IMR-90 (cell line): ENCODE measurements around the gene GALC. TPM values are rescaled to one million over a fixed set of nuclear protein-coding genes. Genes with fewer than 3 reads are reported as not detected.

Experiments
- ATAC-seq: fragments of 200-7000 bp; cut with Tn5 transposase; 2 replicates; pipeline ENCODE4 v1.9.1; 2020; ENCODE audit warnings: low read depth, mild to moderate bottlenecking, moderate library complexity
- BruUV-seq: library from RNA; stranded (reverse); fragments of 400-500 nt; replicated peaks from 2 replicates; lab custom pipeline; 2021; lab: Mats Ljungman, UMichigan
- CTCF ChIA-PET: fragments of 300-600 bp; formaldehyde crosslinking; extraction: SDS; loops from one replicate; lab custom pipeline; 2021; ENCODE audit warnings: antibody characterized with exemption; lab: Yijun Ruan, JAX
- POLR2A ChIA-PET: fragments of 300-600 bp; sonication (Branson Sonifier 250); formaldehyde crosslinking; loops from one replicate; lab custom pipeline; 2022; ENCODE audit warnings: antibody characterized with exemption; ENCODE audit not compliant: unreplicated experiment; lab: Charles Lee
- DNase-seq: peaks from one replicate; pipeline ENCODE4 v3.0.0; 2013
- H2AFZ ChIP-seq: replicated peaks from 2 replicates; pipeline ENCODE3; 2013; ENCODE audit warnings: low read length, mild to moderate bottlenecking; ENCODE audit not compliant: poor library complexity
- H2AK5ac ChIP-seq: 2 replicates; pipeline ENCODE4 v1.6.1; 2013; ENCODE audit warnings: low read depth, low read length, inconsistent platforms
- H2AK9ac ChIP-seq: replicated peaks from 2 replicates; pipeline ENCODE3; 2013; ENCODE audit warnings: mild to moderate bottlenecking, low read depth, low read length, moderate library complexity; ENCODE audit not compliant: poor library complexity
- H2BK120ac ChIP-seq: 2 replicates; pipeline ENCODE4 v1.6.1; 2013; ENCODE audit warnings: low read depth, low read length, inconsistent platforms
- H2BK15ac ChIP-seq: 3 replicates; pipeline ENCODE4 v1.6.1; 2013; ENCODE audit warnings: low read depth, low read length, inconsistent platforms
- H2BK20ac ChIP-seq: 2 replicates; pipeline ENCODE4 v1.6.1; 2013; ENCODE audit warnings: low read depth, mild to moderate bottlenecking, inconsistent platforms, low read length, moderate library complexity
- H2BK5ac ChIP-seq: 2 replicates; pipeline ENCODE4 v1.6.1; 2013; ENCODE audit warnings: mild to moderate bottlenecking, low read depth, low read length, inconsistent platforms; ENCODE audit not compliant: poor library complexity, severe bottlenecking
- H3K14ac ChIP-seq: replicated peaks from 2 replicates; pipeline ENCODE4 v1.6.1; 2013; ENCODE audit warnings: low read depth, low read length, inconsistent platforms
- H3K18ac ChIP-seq: 2 replicates; pipeline ENCODE4 v1.6.1; 2013; ENCODE audit warnings: low read depth, low read length, control low read depth
- H3K23ac ChIP-seq: 2 replicates; pipeline ENCODE4 v1.6.1; 2013; ENCODE audit warnings: low read depth, low read length, inconsistent platforms
- H3K27ac ChIP-seq: 2 replicates; pipeline ENCODE4 v1.5.1; 2013; ENCODE audit warnings: mild to moderate bottlenecking, control low read depth, low read length; ENCODE audit not compliant: insufficient read depth
- H3K27me3 ChIP-seq: 2 replicates; pipeline ENCODE4 v1.6.1; 2013; ENCODE audit warnings: low read length; ENCODE audit not compliant: control insufficient read depth, insufficient read depth
- H3K36me3 ChIP-seq: 2 replicates; pipeline ENCODE4 v1.6.1; 2013; ENCODE audit warnings: low read length, mixed read lengths; ENCODE audit not compliant: control insufficient read depth, insufficient read depth
- H3K4ac ChIP-seq: 2 replicates; pipeline ENCODE4 v1.6.1; 2013; ENCODE audit warnings: low read depth, low read length, inconsistent platforms
- H3K4me1 ChIP-seq: 2 replicates; pipeline ENCODE4 v1.6.1; 2013; ENCODE audit warnings: low read length, mixed read lengths; ENCODE audit not compliant: control insufficient read depth, insufficient read depth
- H3K4me2 ChIP-seq: 2 replicates; pipeline ENCODE4 v1.6.1; 2013; ENCODE audit warnings: low read depth, mild to moderate bottlenecking, control low read depth, low read length, moderate library complexity
- H3K4me3 ChIP-seq: 2 replicates; pipeline ENCODE4 v1.5.1; 2013; ENCODE audit warnings: low read depth, mild to moderate bottlenecking, control low read depth, low read length, moderate library complexity; ENCODE audit not compliant: insufficient read depth
- H3K56ac ChIP-seq: 2 replicates; pipeline ENCODE4 v1.6.1; 2013; ENCODE audit warnings: low read length, inconsistent platforms; ENCODE audit not compliant: insufficient read depth; ENCODE audit errors: extremely low read depth
- H3K79me1 ChIP-seq, 2 experiments: 2 replicates each; pipeline ENCODE4 v1.6.1; 2013; ENCODE audit warnings: low read length in 2 of 2, inconsistent platforms in 1 of 2, low read depth in 1 of 2
- H3K9ac ChIP-seq: 2 replicates; pipeline ENCODE4 v1.6.1; 2013; ENCODE audit warnings: low read depth, low read length, control low read depth
- H3K9me1 ChIP-seq: 2 replicates; pipeline ENCODE4 v1.6.1; 2013; ENCODE audit warnings: low read length, inconsistent platforms; ENCODE audit not compliant: insufficient read depth
- H3K9me3 ChIP-seq: 2 replicates; pipeline ENCODE4 v1.6.1; 2013; ENCODE audit warnings: low read length; ENCODE audit not compliant: control insufficient read depth, insufficient read depth
- H4K20me1 ChIP-seq: 2 replicates; pipeline ENCODE4 v1.6.1; 2013; ENCODE audit warnings: low read length, inconsistent platforms; ENCODE audit not compliant: insufficient read depth
- H4K5ac ChIP-seq: 2 replicates; pipeline ENCODE4 v1.6.1; 2013; ENCODE audit warnings: mild to moderate bottlenecking, low read depth, low read length, control low read depth
- H4K8ac ChIP-seq, 2 experiments: 2 replicates each; pipeline ENCODE4 v1.6.1; 2013; ENCODE audit warnings: low read depth in 2 of 2, low read length in 2 of 2, control low read depth in 1 of 2, inconsistent platforms in 1 of 2
- H4K91ac ChIP-seq: 2 replicates; pipeline ENCODE4 v1.6.1; 2013; ENCODE audit warnings: low read depth, low read length, inconsistent platforms; ENCODE audit not compliant: insufficient read depth
- BHLHE40 ChIP-seq: fragments of 150-350 bp; IDR thresholded peaks from 2 replicates; pipeline ENCODE4 v1.6.1; 2016; ENCODE audit warnings: mild to moderate bottlenecking, low read depth, low read length
- CEBPB ChIP-seq: IDR thresholded peaks from 2 replicates; pipeline ENCODE4 v1.6.1; 2012; ENCODE audit warnings: low read depth, low read length, improper control_type of control experiment
- CHD1 ChIP-seq: IDR thresholded peaks from 2 replicates; pipeline ENCODE4 v1.6.1; 2012; ENCODE audit warnings: low read depth, low read length, improper control_type of control experiment
- FOS ChIP-seq: fragments of 150-350 bp; IDR thresholded peaks from 2 replicates; pipeline ENCODE4 v1.6.1; 2016; ENCODE audit warnings: low read depth, low read length
- MAFK ChIP-seq: IDR thresholded peaks from 2 replicates; pipeline ENCODE4 v1.6.1; 2012; ENCODE audit warnings: low read depth, low read length, improper control_type of control experiment
- MAZ ChIP-seq: IDR thresholded peaks from 2 replicates; pipeline ENCODE4 v1.6.1; 2012; ENCODE audit warnings: low read depth, mild to moderate bottlenecking, low read length, improper control_type of control experiment, moderate library complexity, borderline replicate concordance
- MXI1 ChIP-seq: IDR thresholded peaks from 2 replicates; pipeline ENCODE4 v1.6.1; 2012; ENCODE audit warnings: low read depth, mild to moderate bottlenecking, low read length, moderate library complexity, borderline replicate concordance
- NFE2L2 ChIP-seq: fragments of 150-350 bp; IDR thresholded peaks from 2 replicates; pipeline ENCODE4 v1.6.1; 2016; ENCODE audit warnings: low read depth, mild to moderate bottlenecking, low read length
- POLR2A ChIP-seq: IDR thresholded peaks from 2 replicates; pipeline ENCODE4 v1.6.1; 2012; ENCODE audit warnings: mild to moderate bottlenecking, low read depth, low read length
- RAD21 ChIP-seq: IDR thresholded peaks from 2 replicates; pipeline ENCODE4 v1.6.1; 2012; ENCODE audit warnings: low read length, improper control_type of control experiment
- RCOR1 ChIP-seq: IDR thresholded peaks from 2 replicates; pipeline ENCODE4 v1.6.1; 2012; ENCODE audit warnings: mild to moderate bottlenecking, low read length, improper control_type of control experiment; ENCODE audit not compliant: insufficient replicate concordance
- RFX5 ChIP-seq: IDR thresholded peaks from 2 replicates; pipeline ENCODE4 v1.8.0; 2012; ENCODE audit warnings: low read depth, mild to moderate bottlenecking, low read length, moderate library complexity
- SMC3 ChIP-seq: fragments of 150-350 bp; IDR thresholded peaks from 2 replicates; pipeline ENCODE4 v1.6.1; 2016; ENCODE audit warnings: low read depth, mild to moderate bottlenecking, antibody characterized with exemption, low read length, moderate library complexity
- WGBS, 2 experiments: methylation state at CpG; one replicate each; pipeline versions ENCODE4 v1.1.5 to v1.1.7; 2013; ENCODE audit warnings: missing lambda C conversion rate in 2 of 2; ENCODE audit not compliant: insufficient read length in 1 of 2; ENCODE audit errors: extremely low coverage in 2 of 2; 5-methylcytosine and 5-hydroxymethylcytosine counted together
- dilution Hi-C: fragments of 300-500 bp; cut with HindIII; formaldehyde crosslinking; loops from one replicate; pipeline ENCODE4 v1.14.3; 2018; ENCODE audit warnings: low sequenced_read_pairs; ENCODE audit not compliant: unreplicated experiment
- in situ Hi-C: fragments of 300-500 bp; cut with MboI; formaldehyde crosslinking; loops from 3 replicates; pipeline ENCODE4 v1.14.3; 2019; ENCODE audit warnings: low sequenced_read_pairs, inconsistent platforms, mixed read lengths
- intact Hi-C: fragments of 100-400 bp; cut with micrococcal nuclease; formaldehyde crosslinking; loops from 2 replicates; pipeline ENCODE4 v1.10.0; 2022
- polyA plus RNA-seq, 3 experiments: library from polyadenylated mRNA; depleted of rRNA; stranded (reverse); fragments of >200 nt; gene quantifications; 2 replicates each; pipeline ENCODE4 v1.2.3, GENCODE V29; 2012; ENCODE audit warnings: low replicate concordance in 1 of 3
- total RNA-seq: library from RNA; depleted of rRNA; stranded (reverse); fragments of >200 nt; gene quantifications from 2 replicates; pipeline ENCODE4 v1.2.3, GENCODE V29; 2012
- TF ChIP-seq, protein P1 (sequence below): fragments of 150-350 bp; IDR thresholded peaks from 2 replicates; pipeline ENCODE4 v1.6.1; 2017; ENCODE audit warnings: mild to moderate bottlenecking, antibody characterized with exemption, low read length, low read depth
- TF ChIP-seq, protein P2 (sequence below): conservative IDR thresholded peaks from 2 replicates; pipeline ENCODE4 v1.5.1; 2012; ENCODE audit warnings: mild to moderate bottlenecking, low read depth, low read length, improper control_type of control experiment
- TF ChIP-seq, protein P3 (sequence below): fragments of 150-350 bp; IDR thresholded peaks from 2 replicates; pipeline ENCODE4 v1.6.1; 2016; ENCODE audit warnings: low read depth, mild to moderate bottlenecking, low read length, moderate library complexity, borderline replicate concordance

Gene GALC
- total and polyA plus RNA-seq, 2 of the 4 experiments (the other 2 are of a cell fraction), result 6.3 to 7.9 TPM

DNA sequence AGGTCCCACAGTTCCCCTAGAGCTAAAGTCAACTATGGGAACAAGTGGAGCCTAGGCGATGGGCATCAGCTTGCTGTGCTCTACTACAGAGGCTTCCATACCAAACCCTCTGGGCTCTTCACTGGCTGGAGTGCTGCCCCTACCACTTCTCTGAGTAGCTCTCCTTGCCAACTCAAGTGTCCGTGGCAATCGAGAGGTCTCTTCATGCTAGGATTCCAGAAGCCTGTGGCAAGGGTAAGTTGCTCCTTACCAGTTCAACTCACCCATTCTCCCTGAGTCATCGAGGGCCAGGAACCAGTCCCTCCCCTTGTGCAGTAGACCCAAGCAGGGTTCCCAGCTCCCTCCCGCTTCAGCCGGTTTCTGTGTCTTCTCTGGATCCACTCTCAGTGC, 76.1 kb downstream of the GALC start:
- Histone ChIP-seq H2BK120ac (no peak overlapping the region), H2AK9ac (no peak overlapping the region), H3K9me3 (peaks cover 2% of the 10 kb centered on the region; the same call in 1 of the 2 replicates), H4K20me1 (no peaks in the 10 kb centered on the region), H2AFZ (no peak overlapping the region), H3K4me2 (no peak overlapping the region), H3K4me1 (no peaks in the 10 kb centered on the region), H3K56ac (no peak overlapping the region), H4K8ac (no peak overlapping the region), H2BK20ac (no peak overlapping the region), H3K4me3 (no peak overlapping the region), H3K27ac (no peak overlapping the region), H3K79me1 (no peaks in the 10 kb centered on the region), H4K5ac (no peak overlapping the region), H2AK5ac (no peak overlapping the region), H3K23ac (no peak overlapping the region), H3K36me3 (no peaks in the 10 kb centered on the region), H3K9me1 (no peaks in the 10 kb centered on the region), H3K4ac (no peak overlapping the region), H2BK5ac (no peak overlapping the region), H3K18ac (no peak overlapping the region), H2BK15ac (no peak overlapping the region), H3K14ac (no peak overlapping the region), H4K91ac (no peak overlapping the region), H3K27me3 (no peaks in the 10 kb centered on the region), H3K9ac (no peak overlapping the region)
- dilution Hi-C loops, result no loop called here
- DNase-seq (no peak), ATAC-seq (no peak)
- intact Hi-C loops, result no loop called here
- ChIA-PET POLR2A (no interaction called here), CTCF (no interaction called here)
- TF ChIP-seq MXI1, result no peak
- TF ChIP-seq NFE2L2, result no peak
- TF ChIP-seq FOS, result no peak
- no peak for TF ChIP-seq RFX5
- TF ChIP-seq CEBPB, result no peak
- TF ChIP-seq, protein P1, sequence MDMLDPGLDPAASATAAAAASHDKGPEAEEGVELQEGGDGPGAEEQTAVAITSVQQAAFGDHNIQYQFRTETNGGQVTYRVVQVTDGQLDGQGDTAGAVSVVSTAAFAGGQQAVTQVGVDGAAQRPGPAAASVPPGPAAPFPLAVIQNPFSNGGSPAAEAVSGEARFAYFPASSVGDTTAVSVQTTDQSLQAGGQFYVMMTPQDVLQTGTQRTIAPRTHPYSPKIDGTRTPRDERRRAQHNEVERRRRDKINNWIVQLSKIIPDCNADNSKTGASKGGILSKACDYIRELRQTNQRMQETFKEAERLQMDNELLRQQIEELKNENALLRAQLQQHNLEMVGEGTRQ, result no peak
- no peak for TF ChIP-seq RCOR1
- TF ChIP-seq CHD1, result no peak
- TF ChIP-seq POLR2A, result no peak
- no peak for TF ChIP-seq RAD21
- no peak for TF ChIP-seq BHLHE40
- TF ChIP-seq, protein P2, sequence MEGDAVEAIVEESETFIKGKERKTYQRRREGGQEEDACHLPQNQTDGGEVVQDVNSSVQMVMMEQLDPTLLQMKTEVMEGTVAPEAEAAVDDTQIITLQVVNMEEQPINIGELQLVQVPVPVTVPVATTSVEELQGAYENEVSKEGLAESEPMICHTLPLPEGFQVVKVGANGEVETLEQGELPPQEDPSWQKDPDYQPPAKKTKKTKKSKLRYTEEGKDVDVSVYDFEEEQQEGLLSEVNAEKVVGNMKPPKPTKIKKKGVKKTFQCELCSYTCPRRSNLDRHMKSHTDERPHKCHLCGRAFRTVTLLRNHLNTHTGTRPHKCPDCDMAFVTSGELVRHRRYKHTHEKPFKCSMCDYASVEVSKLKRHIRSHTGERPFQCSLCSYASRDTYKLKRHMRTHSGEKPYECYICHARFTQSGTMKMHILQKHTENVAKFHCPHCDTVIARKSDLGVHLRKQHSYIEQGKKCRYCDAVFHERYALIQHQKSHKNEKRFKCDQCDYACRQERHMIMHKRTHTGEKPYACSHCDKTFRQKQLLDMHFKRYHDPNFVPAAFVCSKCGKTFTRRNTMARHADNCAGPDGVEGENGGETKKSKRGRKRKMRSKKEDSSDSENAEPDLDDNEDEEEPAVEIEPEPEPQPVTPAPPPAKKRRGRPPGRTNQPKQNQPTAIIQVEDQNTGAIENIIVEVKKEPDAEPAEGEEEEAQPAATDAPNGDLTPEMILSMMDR, result no peak
- TF ChIP-seq MAZ, result no peak
- TF ChIP-seq, protein P3, sequence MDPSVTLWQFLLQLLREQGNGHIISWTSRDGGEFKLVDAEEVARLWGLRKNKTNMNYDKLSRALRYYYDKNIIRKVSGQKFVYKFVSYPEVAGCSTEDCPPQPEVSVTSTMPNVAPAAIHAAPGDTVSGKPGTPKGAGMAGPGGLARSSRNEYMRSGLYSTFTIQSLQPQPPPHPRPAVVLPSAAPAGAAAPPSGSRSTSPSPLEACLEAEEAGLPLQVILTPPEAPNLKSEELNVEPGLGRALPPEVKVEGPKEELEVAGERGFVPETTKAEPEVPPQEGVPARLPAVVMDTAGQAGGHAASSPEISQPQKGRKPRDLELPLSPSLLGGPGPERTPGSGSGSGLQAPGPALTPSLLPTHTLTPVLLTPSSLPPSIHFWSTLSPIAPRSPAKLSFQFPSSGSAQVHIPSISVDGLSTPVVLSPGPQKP, result no peak
- no peak for TF ChIP-seq SMC3
- no peak for TF ChIP-seq MAFK
- 68% methylated on average over 3 of the region's 6 CpGs; no CpG with 5 or more reads in 1 of the 2 experiments for WGBS, 2 experiments
- BruUV-seq, result no TSS peak
- in situ Hi-C loops, result no loop called here
